Non-pigmented ciliary epithelial cell (primary cell): Measurements from ENCODE around the gene IL9.

Experiments used
- DNase-seq: peaks from one replicate; pipeline ENCODE4 v3.0.0-alpha.2; 2010; ENCODE audit warnings: low read depth

The IL9 gene

DNA sequence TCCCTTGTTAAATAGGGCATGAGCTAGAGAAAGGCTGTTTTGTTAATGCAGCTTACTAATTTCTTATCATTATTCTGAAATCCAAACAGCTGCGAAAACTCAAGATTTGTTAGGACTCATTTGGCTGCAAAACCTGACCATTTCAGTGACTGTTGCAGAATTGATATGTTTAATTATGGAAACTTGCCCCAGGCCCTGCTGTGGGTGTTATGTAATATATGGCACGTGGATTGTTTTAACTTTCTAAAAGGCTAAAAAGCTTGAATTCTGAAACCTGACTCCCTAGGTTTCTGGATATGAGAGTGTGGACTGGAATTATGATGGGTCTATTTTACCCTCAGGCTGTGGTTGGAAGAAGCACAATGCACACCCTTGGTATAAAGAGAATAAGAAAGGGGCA lies 4.4 kb downstream of the IL9 start:
- DNase-seq: no peak

GRCh38 chr5:135890867-135891266 lies 4.8 kb downstream of the IL9 start:
- no peak for DNase-seq

- DNase-seq: no peak
These were observed 5.3 kb downstream of the IL9 start for GRCh38 chr5:135890296-135890695.

DNA sequence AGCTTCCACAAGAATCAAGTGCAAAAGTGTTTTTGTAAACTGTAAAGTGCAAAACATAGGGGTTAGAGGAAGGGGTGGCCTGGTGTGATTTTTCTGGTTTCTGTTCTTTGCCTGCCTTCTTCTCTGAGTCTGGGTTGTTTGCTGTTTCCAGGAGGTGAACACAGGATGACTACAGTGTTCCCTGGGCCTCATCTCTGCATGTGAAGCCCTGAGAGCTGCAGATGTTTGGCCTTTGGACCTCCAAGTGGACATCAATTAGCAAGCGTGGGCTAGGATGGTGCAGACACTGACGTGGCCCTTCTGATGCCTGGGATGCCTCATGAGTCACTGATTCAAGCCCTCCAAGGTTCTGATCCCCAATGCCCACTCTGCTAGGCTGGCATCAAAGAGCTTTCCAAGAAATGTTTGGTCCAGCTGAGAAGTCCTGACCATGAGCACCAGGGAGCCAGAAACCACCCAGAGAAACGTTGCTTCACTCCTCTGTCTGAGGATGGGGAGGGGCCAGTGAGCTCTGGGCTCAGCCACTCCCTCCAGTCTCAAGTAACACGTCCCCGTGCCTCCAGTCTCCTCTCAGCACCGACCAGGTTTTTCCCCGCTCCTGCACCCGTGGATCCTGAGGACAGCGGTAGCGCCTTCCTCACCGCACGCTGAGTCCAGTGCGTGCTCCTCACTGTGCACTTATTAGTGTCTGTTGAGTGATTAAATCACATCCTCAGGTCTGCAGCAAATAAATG lies 7.6 kb downstream of the IL9 start:
- DNase-seq: peak; percentile 10

DNA sequence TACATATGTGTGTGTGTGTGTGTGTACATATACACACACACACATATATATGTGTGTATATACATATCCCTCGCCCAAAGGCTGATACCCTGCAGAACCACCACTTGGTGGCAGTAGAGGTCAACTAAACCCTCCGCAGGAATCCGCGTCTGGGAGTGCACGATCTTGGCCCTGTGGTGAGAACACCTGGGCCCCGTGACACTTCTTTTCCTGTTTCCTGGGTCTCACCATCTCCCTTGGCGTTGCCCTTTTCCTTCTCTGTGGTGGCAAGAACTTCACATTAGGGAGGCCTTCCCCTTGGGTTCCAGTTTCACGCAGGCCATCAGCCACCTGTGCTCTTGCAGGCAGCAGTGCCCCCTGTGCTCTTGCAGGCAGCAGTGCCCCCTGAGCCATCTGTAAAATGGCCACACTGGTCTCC lies 8.2 kb downstream of the IL9 start:
- peak; percentile 27 for DNase-seq

- no peak for DNase-seq
These were observed 9.5 kb downstream of the IL9 start for GRCh38 chr5:135886136-135886535.

- no peak for DNase-seq
These were observed 10.6 kb downstream of the IL9 start for GRCh38 chr5:135885031-135885430.

GRCh38 chr5:135883441-135883840 lies 12.2 kb downstream of the IL9 start:
- DNase-seq: no peak

GRCh38 chr5:135883026-135883425 lies 12.6 kb downstream of the IL9 start:
- DNase-seq: no peak

DNA sequence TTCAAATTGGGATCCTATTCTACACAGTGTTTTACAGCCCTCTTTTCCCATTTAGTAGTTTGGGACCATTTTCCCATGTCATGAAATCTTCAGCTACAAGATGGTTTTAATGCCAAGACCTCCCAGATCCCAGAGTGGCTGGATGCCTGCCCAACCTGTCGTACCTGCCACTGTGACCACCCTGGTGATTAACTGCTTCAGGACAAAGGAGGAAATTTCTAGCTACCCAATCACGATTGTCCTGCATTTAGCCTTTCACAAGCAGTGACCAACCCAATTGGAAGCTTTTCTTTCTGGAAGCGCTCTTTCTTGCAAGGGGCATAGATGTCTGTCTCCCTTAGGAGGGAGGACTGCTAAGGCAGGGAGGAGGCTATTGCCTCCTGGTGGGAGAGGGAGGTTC lies 13.8 kb downstream of the IL9 start:
- DNase-seq: no peak

DNA sequence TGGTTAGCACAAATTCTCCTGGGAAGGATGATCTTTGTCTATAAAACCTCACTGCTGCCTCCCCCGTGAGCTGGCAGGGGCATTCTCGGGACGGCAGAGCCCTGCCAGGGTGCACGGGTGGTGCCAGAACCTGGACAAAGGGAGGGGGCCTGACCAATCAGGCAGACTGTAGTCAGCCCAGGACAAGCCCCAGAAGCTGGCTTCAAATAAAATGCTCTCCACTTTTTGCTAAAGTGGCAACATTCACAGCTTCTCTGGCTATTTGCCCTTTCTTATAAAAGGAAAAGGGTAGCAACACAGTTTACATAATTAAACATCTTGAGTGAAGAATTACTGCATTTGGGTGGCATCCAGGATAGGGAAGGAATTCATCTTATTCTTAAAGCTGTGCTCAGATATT lies 14.4 kb downstream of the IL9 start:
- DNase-seq: no peak

DNA sequence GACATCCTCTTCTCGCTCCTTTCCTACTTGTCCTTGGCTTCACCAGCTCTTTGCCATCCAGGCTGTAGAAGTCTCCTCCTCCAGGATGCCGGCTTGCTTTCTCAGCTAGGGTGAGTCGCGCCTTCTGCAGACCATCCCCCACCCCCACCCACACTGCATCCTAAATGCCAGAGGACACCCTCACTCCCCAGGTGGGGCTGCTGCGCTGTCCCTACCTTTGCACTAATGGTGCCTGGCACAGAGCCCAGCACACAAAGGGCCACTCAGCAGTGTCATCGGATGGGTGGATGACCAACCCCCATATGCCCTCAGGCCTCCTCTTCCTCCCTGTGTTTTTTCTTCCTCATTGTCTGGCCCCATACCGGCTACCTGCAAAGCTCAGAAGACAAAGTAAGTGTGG lies 14.8 kb downstream of the IL9 start:
- no peak for DNase-seq

DNA sequence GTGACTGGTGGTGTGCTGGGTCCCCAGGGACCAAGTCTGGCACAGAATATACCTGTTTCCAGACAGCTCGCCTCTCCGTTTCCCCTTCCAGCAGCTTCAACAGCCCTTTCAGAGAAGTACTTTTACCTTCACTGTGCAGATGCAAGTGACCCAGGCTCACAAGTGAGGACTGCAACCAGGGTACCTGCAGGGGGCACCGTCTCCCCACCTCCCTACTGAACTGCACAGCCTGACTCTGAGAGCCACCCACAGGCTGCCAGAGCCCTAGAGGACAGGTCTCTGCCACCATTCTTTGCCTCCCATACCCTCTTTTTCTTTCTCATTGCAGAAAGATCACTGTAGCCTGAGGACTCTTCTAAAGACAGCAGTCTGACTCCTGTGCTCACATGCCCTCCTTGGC lies 15.4 kb downstream of the IL9 start:
- no peak for DNase-seq

- DNase-seq: no peak
These were observed 16.1 kb downstream of the IL9 start for GRCh38 chr5:135879591-135879990.

- DNase-seq: no peak
These were observed 17.5 kb downstream of the IL9 start for GRCh38 chr5:135878156-135878620.

GRCh38 chr5:135877570-135878155 lies 18.0 kb downstream of the IL9 start:
- DNase-seq: no peak

DNA sequence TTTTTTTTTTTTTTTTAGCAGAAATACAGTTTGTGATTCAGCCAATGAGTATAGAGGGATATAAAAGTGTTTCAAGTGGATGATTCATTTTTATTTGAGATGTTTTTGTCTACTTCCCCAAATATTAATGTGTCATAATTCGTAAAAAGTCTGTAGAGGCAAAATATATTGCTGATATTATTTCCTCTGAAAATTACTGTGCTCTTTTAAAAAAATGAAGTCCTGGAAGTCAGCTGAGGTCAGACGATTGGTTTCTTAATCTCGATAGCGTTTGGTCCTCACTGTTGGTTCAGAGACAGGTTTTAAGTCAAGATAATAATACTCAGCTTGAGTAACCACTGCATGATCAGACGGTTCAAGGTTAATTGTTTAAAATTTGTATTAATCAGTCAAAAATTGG lies 19.5 kb downstream of the IL9 start:
- DNase-seq: no peak

DNA sequence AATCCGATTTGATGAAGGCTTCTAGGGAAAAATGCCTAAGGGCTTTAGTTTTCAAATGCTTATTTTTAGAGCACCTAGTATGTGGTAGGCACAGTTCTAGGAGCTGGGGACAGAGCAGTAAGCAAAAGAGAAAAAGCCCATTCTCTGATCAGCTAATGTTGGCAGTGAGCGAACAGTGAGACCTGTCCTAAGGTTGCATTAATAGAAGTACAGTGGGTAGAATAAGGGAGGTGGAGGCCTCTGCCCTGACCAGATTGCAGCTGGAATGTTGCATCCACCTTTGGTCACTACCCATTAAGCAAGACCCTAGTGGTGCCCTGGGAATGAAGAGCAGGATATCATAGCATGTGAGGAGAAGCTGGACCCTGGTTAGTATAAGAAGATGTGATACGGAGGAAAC lies 20.1 kb downstream of the IL9 start:
- no peak for DNase-seq

- DNase-seq: no peak
These were observed 21.2 kb downstream of the IL9 start for GRCh38 chr5:135874461-135874860.

DNA sequence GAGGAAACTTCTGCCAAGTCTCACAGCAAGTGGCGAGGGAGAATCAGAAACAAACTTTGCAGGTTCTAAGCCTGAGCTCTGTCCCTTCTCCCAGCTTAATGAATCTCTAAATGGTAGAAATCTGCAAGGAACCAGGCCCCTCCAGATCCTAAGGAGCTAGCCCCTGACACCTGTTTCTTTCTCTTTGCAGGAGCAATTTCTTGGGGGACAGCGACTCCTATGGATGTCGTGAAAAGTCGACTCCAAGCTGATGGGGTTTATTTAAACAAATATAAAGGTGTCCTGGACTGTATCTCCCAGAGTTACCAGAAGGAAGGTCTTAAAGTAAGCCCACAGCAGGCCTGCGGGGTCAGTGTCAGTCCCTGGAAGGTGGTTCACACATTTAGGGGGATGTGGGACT lies 21.8 kb downstream of the IL9 start:
- no peak for DNase-seq

GRCh38 chr5:135871268-135871915 lies 24.2 kb downstream of the IL9 start:
- no peak for DNase-seq

DNA sequence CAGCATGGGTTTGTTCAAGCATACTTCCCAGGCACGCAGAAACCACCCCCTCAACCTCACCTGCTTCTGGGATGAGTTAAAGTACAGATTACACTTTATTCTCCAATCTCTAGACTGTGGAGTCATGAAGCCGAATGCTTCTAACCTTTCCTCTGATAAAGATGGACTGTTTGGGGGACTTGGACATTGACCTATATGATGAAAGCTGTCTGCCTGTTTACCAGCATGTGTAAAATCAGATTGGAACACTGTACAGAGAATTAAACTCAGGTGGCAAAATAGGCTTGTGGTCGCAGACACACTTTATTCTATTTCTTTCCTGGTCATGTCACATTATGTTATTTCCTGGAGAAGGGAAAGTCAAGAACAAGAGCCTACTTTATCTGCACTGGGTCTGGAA lies 25.7 kb downstream of the IL9 start:
- no peak for DNase-seq

GRCh38 chr5:135869276-135869675 lies 26.4 kb downstream of the IL9 start:
- no peak for DNase-seq

GRCh38 chr5:135868681-135869080 lies 27.0 kb downstream of the IL9 start:
- no peak for DNase-seq
